NK-92 treated with Interleukin-12 subunit alpha and Interleukin-12 subunit beta, amount 100 ng/mL, for 24 hours (cell line): ENCODE data around the gene PDXK.
"Not testable (repeated sequence)": the region's sequence is repeated elsewhere in the genome, so short reads cannot be mapped to it uniquely, and the experiment has no call there.

Experiments
- DNase-seq: peaks from one replicate; lab custom pipeline; 2025; lab: John Stamatoyannopoulos, UW

Gene PDXK

GRCh38 chr21:43697758-43698643, 20.9 kb upstream of the PDXK start:
- no peak for DNase-seq

DNA sequence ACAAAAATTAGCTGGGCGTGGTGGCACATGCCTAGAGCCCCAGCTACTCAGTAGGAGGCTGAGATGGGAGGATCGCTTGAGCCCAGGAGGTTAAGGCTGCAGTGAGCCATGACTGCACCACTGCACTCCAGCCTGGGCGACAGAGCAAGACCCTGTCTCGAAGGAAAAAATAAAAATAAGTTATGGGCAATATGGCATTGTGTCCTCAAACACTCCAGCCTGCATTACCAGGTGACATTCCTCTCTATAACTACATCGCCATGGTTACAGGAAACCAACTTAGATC, 19.5 kb upstream of the PDXK start:
- DNase-seq = not testable (repeated sequence)

GRCh38 chr21:43699933-43700599, 18.9 kb upstream of the PDXK start:
- DNase-seq = no peak

DNA sequence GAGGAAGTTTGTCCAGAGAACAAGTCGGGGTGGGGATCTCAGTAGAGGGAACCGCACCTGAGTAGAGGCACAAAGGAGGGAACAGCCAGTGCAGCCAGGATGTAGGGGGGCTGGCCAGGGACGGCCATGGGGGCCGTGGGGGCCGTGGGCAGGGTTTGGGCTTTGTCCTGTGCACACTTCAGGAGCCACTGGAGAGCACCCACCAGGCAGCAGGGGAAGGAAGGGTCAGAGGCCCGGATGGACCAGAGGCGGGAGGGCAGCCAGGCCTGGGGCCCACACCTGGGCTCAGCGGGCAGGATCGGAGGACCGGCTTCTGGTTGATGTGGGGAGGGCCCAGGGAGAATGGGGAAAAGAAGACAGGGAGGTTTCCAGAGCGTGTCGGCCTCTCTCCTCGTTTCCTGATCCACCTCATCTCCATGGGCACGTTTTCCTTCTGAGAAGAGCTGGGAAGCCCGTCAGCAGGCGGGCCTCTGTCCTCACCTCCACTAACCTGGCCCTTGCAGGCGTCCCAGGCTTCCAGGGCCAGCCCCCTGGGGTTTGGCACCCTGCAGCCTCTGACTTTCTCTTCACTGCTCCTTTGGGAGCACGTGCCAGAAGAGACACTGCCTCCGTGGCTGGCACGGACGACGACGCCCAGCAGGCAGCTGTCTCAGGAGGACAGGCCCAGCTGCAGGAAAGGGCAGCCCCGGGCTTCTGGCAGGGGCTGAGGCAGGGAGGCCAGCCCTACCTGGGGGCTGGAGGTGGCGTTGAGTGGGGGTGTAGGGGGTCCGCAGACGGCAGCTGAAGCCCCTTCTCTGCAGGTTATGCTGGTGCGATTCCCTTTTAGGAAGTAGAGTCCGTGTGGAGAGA, 16.8 kb upstream of the PDXK start:
- no peak for DNase-seq

DNA sequence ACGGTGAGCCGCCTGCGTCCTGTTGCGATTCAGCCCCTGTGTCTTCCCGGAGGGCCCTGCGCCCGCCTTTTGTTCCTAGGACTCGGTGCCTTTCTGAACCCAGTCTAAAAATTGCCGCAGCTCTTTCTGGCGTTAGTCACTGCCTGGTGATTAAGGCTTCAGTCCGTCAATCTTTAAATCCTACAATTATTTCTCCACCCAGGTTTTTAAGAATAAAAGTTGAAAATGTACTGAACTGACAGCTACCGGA, 16.2 kb upstream of the PDXK start:
- no peak for DNase-seq

DNA sequence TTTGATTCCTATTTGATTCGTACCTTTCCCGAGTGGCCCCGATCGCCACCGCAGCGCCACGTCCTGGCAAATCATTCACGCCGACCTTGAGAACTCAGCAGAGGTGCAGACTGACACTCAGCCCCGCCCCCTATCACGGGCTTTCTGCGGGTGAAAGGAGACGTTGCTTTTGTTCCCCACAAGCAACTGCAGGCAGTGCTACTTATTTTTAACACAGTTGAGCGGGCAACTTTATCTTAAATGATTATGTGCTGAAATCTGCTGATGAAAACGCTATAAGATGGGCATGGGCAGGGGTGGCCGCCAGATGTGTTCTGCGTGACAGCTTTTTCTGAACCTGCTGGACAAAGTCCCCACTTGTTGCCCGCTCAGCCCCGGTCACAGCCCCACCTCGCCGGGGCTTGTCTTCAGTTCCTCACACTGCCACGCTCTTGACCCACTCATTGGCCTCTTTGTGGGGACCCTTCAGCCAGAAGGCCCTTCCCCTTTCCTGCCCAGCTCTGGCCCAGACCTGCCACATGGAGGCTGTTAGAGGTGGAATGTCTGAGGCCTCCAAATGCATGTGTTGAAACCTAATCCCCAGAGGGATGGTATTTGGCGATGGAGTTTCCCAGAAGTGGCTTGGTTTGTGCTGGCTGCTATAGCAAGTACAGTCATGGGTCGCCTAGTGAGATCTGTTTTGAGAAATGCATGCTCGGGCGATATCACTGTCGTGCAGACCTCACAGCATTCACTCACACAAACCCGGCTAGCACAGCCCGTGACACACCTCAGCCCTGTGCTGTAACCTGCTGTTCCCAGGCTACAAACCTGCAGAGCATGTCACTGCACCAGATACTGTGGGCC, 15.7 kb upstream of the PDXK start:
- no peak for DNase-seq

GRCh38 chr21:43707462-43707861, 11.5 kb upstream of the PDXK start:
- no peak for DNase-seq

- DNase-seq = no peak
These were observed 10.1 kb upstream of the PDXK start for GRCh38 chr21:43708745-43709381.

DNA sequence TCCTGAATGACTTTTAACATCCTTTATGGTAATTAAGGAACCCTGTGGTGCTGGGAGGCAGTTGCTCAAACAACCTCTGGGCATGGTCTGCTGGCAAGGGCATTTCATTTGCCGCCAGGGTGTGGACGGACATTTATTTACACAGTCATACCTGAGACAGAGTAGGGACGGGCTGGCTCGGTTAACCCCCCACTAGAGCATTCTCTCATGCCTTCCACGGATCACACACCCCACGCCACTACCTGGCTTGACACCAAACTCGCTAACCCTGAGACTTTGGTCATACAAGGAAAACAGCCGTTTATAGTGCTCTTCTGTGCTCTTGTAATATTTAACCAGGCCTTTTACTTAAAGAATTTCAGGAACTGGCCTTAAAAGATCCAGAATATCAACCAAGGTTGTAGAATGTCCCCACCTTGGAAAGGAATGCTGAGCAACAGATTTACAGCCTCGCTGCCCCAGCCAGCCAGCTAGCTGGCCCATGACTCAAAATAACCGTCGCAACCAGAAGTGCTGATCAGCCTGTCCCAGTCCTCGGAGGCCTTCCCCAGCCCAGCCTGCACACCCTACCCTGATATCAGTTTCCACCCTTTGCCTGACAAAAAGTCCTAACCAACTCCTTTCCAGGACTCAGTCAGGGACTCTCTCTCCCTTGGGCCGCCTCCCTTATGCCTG, 6.5 kb upstream of the PDXK start:
- DNase-seq = no peak

DNA sequence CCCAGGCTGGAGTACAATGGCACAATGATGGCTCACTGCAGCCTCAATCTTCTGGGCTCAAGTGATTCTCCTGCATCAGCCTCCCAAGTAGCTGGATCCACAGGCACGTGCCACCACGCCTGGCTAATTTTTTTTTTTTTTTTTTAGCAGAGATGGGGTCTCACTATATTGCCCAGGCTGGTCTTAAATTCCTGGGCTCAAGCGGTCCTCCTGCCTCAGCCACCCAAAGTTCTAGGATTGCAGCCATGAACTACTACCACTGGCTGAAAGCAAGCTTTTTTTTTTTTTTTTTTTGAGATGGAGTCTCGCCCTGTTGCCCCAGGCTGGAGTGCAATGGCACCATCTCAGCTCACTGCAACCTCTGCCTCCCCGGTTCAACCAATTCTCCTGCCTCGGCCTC, 5.8 kb upstream of the PDXK start:
- not testable (repeated sequence) for DNase-seq

- no peak for DNase-seq
These were observed 2.4 kb upstream of the PDXK start for GRCh38 chr21:43716376-43717165.

GRCh38 chr21:43717166-43717853, 1.6 kb upstream of the PDXK start:
- DNase-seq = no peak

GRCh38 chr21:43717967-43718871, 710 bp upstream of the PDXK start:
- no peak for DNase-seq

- no peak for DNase-seq
These were observed 1.0 kb downstream of the PDXK start for GRCh38 chr21:43719748-43720538.

- no peak for DNase-seq
These were observed 1.7 kb downstream of the PDXK start for GRCh38 chr21:43720539-43721166.

DNA sequence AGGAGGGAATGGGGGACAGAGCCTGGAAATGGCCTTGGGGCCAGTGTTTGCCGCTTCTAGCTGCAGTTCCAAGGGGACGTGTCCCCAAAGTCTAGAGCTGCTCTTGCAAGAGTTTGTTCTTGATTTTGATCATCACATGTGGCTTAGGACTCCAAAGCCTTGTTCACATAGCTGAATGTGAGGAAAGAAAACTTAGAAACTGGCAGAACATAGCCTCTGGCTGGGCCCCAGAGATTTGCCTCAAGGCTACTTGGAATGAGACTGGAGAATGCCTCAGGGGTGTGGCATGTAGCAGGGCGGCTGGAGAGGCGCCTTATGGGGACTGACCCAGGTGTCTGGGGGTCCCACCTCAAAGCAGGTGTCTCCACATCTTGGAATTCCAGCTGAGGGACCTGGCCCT, 2.3 kb downstream of the PDXK start:
- DNase-seq = no peak

- DNase-seq = no peak
These were observed 3.0 kb downstream of the PDXK start for GRCh38 chr21:43721939-43722338.
